ENCODE data around the gene THOC1. TPM values are rescaled to one million over a fixed set of nuclear protein-coding genes. Genes with fewer than 3 reads are reported as not detected.

Gene THOC1
- total and polyA plus RNA-seq, 2 of the 8 experiments (the other 6 are each of a cell fraction or from before 2014, with no cell fraction given), result 19.1 to 66.4 TPM

GRCh38 chr18:261398-262073 is 6.3 kb downstream of the THOC1 start:
- no peak overlapping the region for H2BK15ac ChIP-seq (ENCODE audit: low read length)
- no peaks in the 10 kb centered on the region for H3K4me1 ChIP-seq (replicated peaks in 1 of 4; ENCODE audit: control insufficient read depth in 3 of 4, insufficient read depth in 4 of 4, low read length in 3 of 4)
- no peak overlapping the region for H3K14ac ChIP-seq (ENCODE audit: insufficient read length)
- FAIRE-seq, result no peak
- H4K20me1 ChIP-seq (replicated peaks in 1 of 2; ENCODE audit: control insufficient read depth in 1 of 2, insufficient read depth in 2 of 2, low read length in 2 of 2), result peaks cover 0 to 6% of the 10 kb centered on the region in 2 experiments
- no peak overlapping the region for H3K27ac ChIP-seq (ENCODE audit: low read depth, low read length)
- no peaks in the 10 kb centered on the region for H3K27me3 ChIP-seq (replicated peaks in 1 of 4; ENCODE audit: control insufficient read depth in 3 of 4, extremely low read depth in 1 of 4, insufficient read depth in 3 of 4, low read length in 3 of 4)
- peaks cover 4 to 76% (median 39%) of the 10 kb centered on the region in 4 experiments for H3K36me3 ChIP-seq (ENCODE audit: control insufficient read depth in 2 of 4, insufficient read depth in 4 of 4, low read length in 3 of 4)
- H4K5ac ChIP-seq (ENCODE audit: insufficient read length, low read depth, low read length), result no peak overlapping the region
- no peak overlapping the region for H3K4me3 ChIP-seq (ENCODE audit: extremely low read depth in 1 of 4, insufficient read depth in 2 of 4, low read depth in 3 of 4, low read length in 4 of 4)
- no peak overlapping the region for H2BK5ac ChIP-seq (ENCODE audit: low read depth, low read length)
- 75% methylated on average over 2 of the region's 2 CpGs; no CpG with 5 or more reads in 1 of the 2 experiments for WGBS, 2 experiments (ENCODE audit: extremely low coverage in 1 of 2, insufficient coverage in 1 of 2, insufficient read length in 1 of 2, insufficient replicate concordance in 2 of 2, low coverage in 1 of 2, low lambda C conversion rate in 2 of 2, missing lambda C conversion rate in 1 of 2)
- DNase-seq (ENCODE audit: low read depth in 1 of 2, low spot score in 2 of 2), result no peak
- H3K79me2 ChIP-seq (ENCODE audit: control insufficient read depth in 1 of 2, insufficient read depth in 2 of 2, low read length in 2 of 2), result peaks cover 3 to 23% of the 10 kb centered on the region in 2 experiments; a peak in 3 of 4 replicates
- no peak overlapping the region for H2AK5ac ChIP-seq (ENCODE audit: low read depth, low read length)
- no peak overlapping the region for H2AFZ ChIP-seq (ENCODE audit: low read length)
- ChIA-PET POLR2A (ENCODE audit: partially characterized antibody) (interaction anchor here (0.8 to 0.9 kb wide), 2 partner anchors 13 kb away, joined by 3 read pairs; no protein-coding TSS in a partner anchor), CTCF (ENCODE audit: partially characterized antibody) (interaction anchor here (1.6 to 1.7 kb wide), 2 partner anchors 19 to 235 kb away, joined by 4 read pairs; no protein-coding TSS in a partner anchor)
- no peak overlapping the region for H2BK20ac ChIP-seq (ENCODE audit: low read length)
- H2BK12ac ChIP-seq (ENCODE audit: low read depth, low read length), result no peak overlapping the region
- TF ChIP-seq CBX8 (IDR thresholded peaks at IDR 0.05; ENCODE audit: borderline replicate concordance, low read depth, low read length) (no peak), SUZ12 (IDR thresholded peaks at IDR 0.05; ENCODE audit: low read length) (no peak), FOSL1 (IDR thresholded peaks at IDR 0.05; ENCODE audit: insufficient read depth, low read depth, low read length) (no peak), E2F6 (IDR thresholded peaks at IDR 0.05) (no peak), BACH1 (IDR thresholded peaks at IDR 0.05; ENCODE audit: low read length) (no peak), HDAC6 (IDR thresholded peaks at IDR 0.05; ENCODE audit: low read depth, low read length) (no peak), SP2 (IDR thresholded peaks at IDR 0.05; ENCODE audit: low read length) (no peak), KDM1A (IDR thresholded peaks at IDR 0.05; ENCODE audit: borderline replicate concordance, low read length) (no peak), RFX5 (IDR thresholded peaks at IDR 0.05; ENCODE audit: borderline replicate concordance, low read depth, low read length) (no peak), JUN (IDR thresholded peaks at IDR 0.05; ENCODE audit: low read depth, low read length) (no peak), POU5F1 (IDR thresholded peaks at IDR 0.05; ENCODE audit: low read depth, low read length) (no peak)
- no peak overlapping the region for H3K56ac ChIP-seq (replicated peaks; ENCODE audit: insufficient read length, low read depth, low read length)
- H3K18ac ChIP-seq (ENCODE audit: extremely low read depth, low read length), result no peak overlapping the region
- no peak overlapping the region for H3K4me2 ChIP-seq (ENCODE audit: insufficient read depth in 1 of 2, low read depth in 2 of 2, low read length in 2 of 2)
- no peak overlapping the region for H2BK120ac ChIP-seq (replicated peaks; ENCODE audit: low read depth, low read length)
- H4K91ac ChIP-seq (replicated peaks; ENCODE audit: insufficient read length, low read length), result no peak overlapping the region
- H3K4ac ChIP-seq (replicated peaks; ENCODE audit: insufficient read length, low read depth, low read length), result no peak overlapping the region
- H3K23ac ChIP-seq (ENCODE audit: insufficient read length), result no peak overlapping the region
- no peaks in the 10 kb centered on the region for H3K9me3 ChIP-seq (ENCODE audit: insufficient read depth in 2 of 2, low read depth in 1 of 2, low read length in 1 of 2)
- H3K9ac ChIP-seq (replicated peaks in 1 of 4; ENCODE audit: extremely low read depth in 1 of 4, low read depth in 3 of 4, low read length in 3 of 4), result no peak overlapping the region
- no peaks in the 10 kb centered on the region; the same call in 1 of the 2 replicates for H3K23me2 ChIP-seq (ENCODE audit: low read depth, low read length)
- H3K79me1 ChIP-seq (ENCODE audit: low read depth, low read length), result no peaks in the 10 kb centered on the region
- no peak overlapping the region for H4K8ac ChIP-seq (ENCODE audit: extremely low read depth, insufficient read depth, low read length)

All from H1 (cell line).